Esophagus (tissue), 2 donors: ENCODE data around the gene ANK2. TPM values are rescaled to one million over a fixed set of nuclear protein-coding genes. Genes with fewer than 3 reads are reported as not detected.
"Not testable (repeated sequence)": the region's sequence is repeated elsewhere in the genome, so short reads cannot be mapped to it uniquely, and the experiment has no call there.

ENCODE experiments used
- H3K27ac ChIP-seq, 2 donors: one replicate each; pipeline ENCODE4 v1.5.1; 2013; ENCODE audit warnings: low read depth in 2 of 2, mild to moderate bottlenecking in 2 of 2, inconsistent platforms in 1 of 2, low read length in 1 of 2, moderate library complexity in 1 of 2
- H3K27me3 ChIP-seq, 2 donors: one replicate each; pipeline ENCODE4 v1.6.1; 2013; ENCODE audit warnings: low read length in 2 of 2, control low read depth in 1 of 2, mild to moderate bottlenecking in 1 of 2; ENCODE audit not compliant: insufficient read depth in 2 of 2, control insufficient read depth in 1 of 2
- H3K36me3 ChIP-seq, 2 donors: one replicate each; pipeline ENCODE4 v1.6.1; 2013; ENCODE audit warnings: low read length in 1 of 2; ENCODE audit not compliant: control insufficient read depth in 2 of 2, insufficient read depth in 2 of 2
- H3K4me1 ChIP-seq, 2 donors: one replicate each; pipeline ENCODE4 v1.6.1; 2013; ENCODE audit warnings: low read length in 1 of 2; ENCODE audit not compliant: control insufficient read depth in 2 of 2, insufficient read depth in 2 of 2
- H3K4me3 ChIP-seq, 2 donors: one replicate each; pipeline ENCODE4 v1.5.1; 2013; ENCODE audit warnings: low read length in 2 of 2, mild to moderate bottlenecking in 2 of 2, low read depth in 1 of 2, moderate library complexity in 1 of 2
- H3K9me3 ChIP-seq, 2 donors: one replicate each; pipeline ENCODE4 v1.6.1; 2013; ENCODE audit warnings: mild to moderate bottlenecking in 2 of 2, low read depth in 1 of 2, low read length in 1 of 2, moderate library complexity in 1 of 2; ENCODE audit not compliant: control insufficient read depth in 2 of 2, insufficient read depth in 1 of 2
- WGBS, 2 donors: extraction: QIAGEN DNeasy Blood & Tissue Kit; methylation state at CpG; one replicate each; pipeline ENCODE4 v1.1.7; 2013; 5-methylcytosine and 5-hydroxymethylcytosine counted together
- polyA plus RNA-seq, 2 donors: library from polyadenylated mRNA; stranded (reverse); fragments of 200-250 nt; gene quantifications; one replicate each; pipeline ENCODE4 v1.2.3, GENCODE V29; 2013
- donor health status: healthy with polysubstance abuse.
- donor health status: Bipolar disorder and iron deficiency.

ANK2 gene
- polyA plus RNA-seq, 2 donors, result 0.51 to 1.4 TPM

DNA sequence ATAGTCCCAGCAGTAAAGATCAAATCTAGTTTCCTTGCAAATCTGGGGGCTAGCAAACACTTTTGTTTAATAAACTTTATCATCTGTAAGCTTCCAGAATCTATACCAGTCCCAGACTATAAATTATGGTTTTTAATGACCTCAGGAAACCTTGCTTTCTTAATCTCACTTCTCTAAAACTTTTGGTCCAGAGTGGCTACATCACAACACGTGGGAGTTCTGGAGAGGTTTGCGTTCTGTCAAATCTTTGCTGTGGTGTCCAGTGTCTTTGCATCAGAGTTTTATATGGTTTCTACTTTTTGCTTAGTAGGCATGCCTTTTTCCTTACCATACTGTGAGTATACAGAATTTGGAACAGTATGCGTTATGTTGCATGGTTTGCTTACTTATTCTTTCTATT is 193.9 kb downstream of the ANK2 start:
- no peaks in the 10 kb centered on the region for H3K27me3 ChIP-seq
- no peaks in the 10 kb centered on the region for H3K36me3 ChIP-seq
- H3K4me1 ChIP-seq, result no peaks in the 10 kb centered on the region
- H3K27ac ChIP-seq, result no peak overlapping the region
- no peaks in the 10 kb centered on the region for H3K9me3 ChIP-seq
- 78 to 79% methylated on average over 3 of the region's 3 CpGs for WGBS, 2 donors
- H3K4me3 ChIP-seq, result no peak overlapping the region

DNA sequence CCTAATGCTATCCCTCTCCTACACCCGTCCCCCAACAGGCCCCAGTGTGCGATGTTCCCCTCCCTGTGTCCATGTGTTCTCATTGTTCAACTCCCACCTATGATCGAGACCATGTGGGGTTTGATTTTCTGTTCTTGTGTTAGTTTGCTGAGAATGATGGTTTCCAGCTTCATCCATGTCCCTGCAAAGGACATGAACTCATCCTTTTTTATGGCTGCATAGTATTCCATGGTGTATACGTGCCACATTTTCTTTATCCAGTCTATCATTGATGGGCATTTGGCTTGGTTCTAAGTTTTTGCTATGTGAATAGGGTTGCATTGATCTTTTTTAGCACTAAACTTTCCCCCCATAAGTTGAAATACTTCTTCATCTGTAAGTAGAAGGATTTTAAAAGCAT is 195.3 kb downstream of the ANK2 start:
- not testable (repeated sequence) for H3K4me3 ChIP-seq, H3K27ac ChIP-seq, H3K4me1 ChIP-seq, H3K9me3 ChIP-seq, H3K27me3 ChIP-seq, H3K36me3 ChIP-seq
- WGBS, 2 donors, result 93 to 97% methylated on average over 4 of the region's 4 CpGs

DNA sequence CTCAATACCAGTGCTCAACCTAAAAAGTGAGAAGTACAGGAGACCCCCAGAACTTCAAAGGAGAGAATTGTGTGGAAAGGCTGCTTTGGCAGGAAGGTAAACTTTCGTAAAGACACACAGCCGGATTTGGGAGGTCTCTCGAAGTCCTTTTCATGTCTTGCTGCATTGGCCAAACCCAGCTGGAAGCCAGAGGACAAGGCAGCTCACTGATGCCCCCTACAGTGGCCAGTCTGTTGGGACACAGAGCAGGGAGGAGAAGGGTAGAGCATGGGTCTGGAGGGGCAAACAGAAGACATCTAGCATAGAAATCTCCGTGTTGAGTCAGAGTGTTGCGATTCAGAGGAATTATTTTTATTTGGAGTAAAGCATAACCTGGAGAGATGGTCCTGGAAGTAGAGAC is 198.9 kb downstream of the ANK2 start:
- 78 to 85% methylated on average over 5 of the region's 5 CpGs for WGBS, 2 donors
- no peaks in the 10 kb centered on the region for H3K27me3 ChIP-seq
- no peak overlapping the region for H3K27ac ChIP-seq
- H3K4me3 ChIP-seq, result no peak overlapping the region
- no peaks in the 10 kb centered on the region for H3K36me3 ChIP-seq
- no peaks in the 10 kb centered on the region for H3K4me1 ChIP-seq
- no peaks in the 10 kb centered on the region for H3K9me3 ChIP-seq

DNA sequence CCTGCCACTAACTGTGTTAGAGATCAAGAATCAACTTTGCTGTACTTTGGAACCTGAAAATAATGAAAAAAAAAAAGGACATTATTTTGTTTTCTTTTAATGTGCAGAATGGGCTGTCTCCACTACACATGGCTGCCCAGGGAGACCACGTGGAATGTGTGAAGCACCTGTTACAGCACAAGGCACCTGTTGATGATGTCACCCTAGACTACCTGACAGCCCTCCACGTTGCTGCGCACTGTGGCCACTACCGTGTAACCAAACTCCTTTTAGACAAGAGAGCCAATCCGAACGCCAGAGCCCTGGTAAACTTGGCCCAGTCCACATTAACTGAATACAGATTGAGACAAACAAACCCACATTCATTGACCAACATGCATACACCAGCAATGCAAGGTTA is 206.2 kb downstream of the ANK2 start:
- no peak overlapping the region for H3K4me3 ChIP-seq
- no peaks in the 10 kb centered on the region for H3K4me1 ChIP-seq
- no peaks in the 10 kb centered on the region for H3K9me3 ChIP-seq
- H3K27me3 ChIP-seq, result no peaks in the 10 kb centered on the region
- WGBS, 2 donors, result 90 to 94% methylated on average over 6 of the region's 6 CpGs
- H3K36me3 ChIP-seq, result no peaks in the 10 kb centered on the region
- no peak overlapping the region for H3K27ac ChIP-seq

DNA sequence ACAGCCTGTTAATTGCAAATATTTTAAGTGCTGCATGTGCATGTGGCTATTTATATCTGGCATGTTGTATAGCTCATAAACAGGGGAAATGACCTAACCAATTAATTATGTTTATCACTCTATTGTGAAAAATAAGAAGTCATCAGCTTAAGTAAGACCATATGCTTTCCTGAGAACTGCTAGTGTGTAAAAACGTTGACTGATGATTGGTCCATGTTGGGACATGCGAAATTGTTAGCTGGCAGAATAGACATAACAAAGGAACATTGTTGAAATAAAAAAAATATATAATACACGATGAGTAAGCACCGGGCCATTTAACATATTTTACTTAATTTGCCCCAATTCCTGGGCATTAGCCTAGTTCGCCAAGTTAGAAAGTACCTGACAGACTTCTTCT is 207.5 kb downstream of the ANK2 start:
- Histone ChIP-seq H3K36me3 (no peaks in the 10 kb centered on the region), H3K27me3 (no peaks in the 10 kb centered on the region), H3K9me3 (no peaks in the 10 kb centered on the region), H3K4me3 (no peak overlapping the region), H3K4me1 (no peaks in the 10 kb centered on the region), H3K27ac (no peak overlapping the region)
- 63 to 70% methylated on average over 5 of the region's 5 CpGs for WGBS, 2 donors

DNA sequence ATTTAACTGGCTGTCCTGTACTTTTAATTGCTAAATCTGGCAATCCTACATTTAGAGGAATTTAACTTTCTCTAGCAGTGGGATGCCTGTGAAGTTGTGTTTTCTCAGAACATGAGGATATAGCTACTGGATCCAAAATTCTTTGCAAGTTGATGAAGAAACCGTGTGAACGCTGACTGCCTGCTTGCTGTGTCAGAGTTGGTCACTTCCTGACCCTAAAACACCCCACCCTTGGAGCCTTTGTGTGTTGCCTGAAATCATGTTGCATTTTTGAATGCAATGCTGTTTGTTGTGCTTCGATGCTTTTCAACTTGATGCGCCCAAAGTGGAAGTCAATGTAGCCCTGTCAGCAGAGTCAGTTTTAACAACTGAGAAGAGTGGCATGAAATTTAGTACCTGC is 211.2 kb downstream of the ANK2 start:
- WGBS, 2 donors, result 88 to 91% methylated on average over 4 of the region's 4 CpGs

DNA sequence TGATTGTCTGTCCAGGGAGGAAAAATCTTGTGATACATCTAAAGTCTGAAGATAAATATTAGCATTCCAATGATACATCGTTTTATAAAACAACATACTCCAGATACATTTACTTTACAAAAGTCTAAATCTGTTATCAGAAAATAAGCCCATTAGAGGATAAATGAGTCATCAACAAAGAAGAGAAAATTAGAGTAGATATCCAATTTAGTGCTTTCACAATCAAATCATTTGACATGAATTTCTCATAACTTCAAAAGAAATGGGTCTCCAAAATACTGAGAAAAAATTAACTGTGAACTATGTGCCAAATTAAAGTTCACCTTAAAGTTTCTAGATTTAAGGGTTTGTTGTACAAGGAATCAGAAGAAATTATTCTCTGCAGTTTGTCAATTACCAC is 213.8 kb downstream of the ANK2 start:
- Histone ChIP-seq H3K4me3 (no peak overlapping the region), H3K27me3 (no peaks in the 10 kb centered on the region), H3K9me3 (no peaks in the 10 kb centered on the region), H3K4me1 (no peaks in the 10 kb centered on the region), H3K36me3 (no peaks in the 10 kb centered on the region), H3K27ac (no peak overlapping the region)
- 44 to 49% methylated on average over 1 of the region's 1 CpG for WGBS, 2 donors

More for the DNA sequence above, 211.2 kb downstream of the ANK2 start:
- Histone ChIP-seq H3K27ac (no peak overlapping the region), H3K9me3 (no peaks in the 10 kb centered on the region), H3K4me3 (no peak overlapping the region), H3K4me1 (no peaks in the 10 kb centered on the region), H3K27me3 (no peaks in the 10 kb centered on the region), H3K36me3 (no peaks in the 10 kb centered on the region)

DNA sequence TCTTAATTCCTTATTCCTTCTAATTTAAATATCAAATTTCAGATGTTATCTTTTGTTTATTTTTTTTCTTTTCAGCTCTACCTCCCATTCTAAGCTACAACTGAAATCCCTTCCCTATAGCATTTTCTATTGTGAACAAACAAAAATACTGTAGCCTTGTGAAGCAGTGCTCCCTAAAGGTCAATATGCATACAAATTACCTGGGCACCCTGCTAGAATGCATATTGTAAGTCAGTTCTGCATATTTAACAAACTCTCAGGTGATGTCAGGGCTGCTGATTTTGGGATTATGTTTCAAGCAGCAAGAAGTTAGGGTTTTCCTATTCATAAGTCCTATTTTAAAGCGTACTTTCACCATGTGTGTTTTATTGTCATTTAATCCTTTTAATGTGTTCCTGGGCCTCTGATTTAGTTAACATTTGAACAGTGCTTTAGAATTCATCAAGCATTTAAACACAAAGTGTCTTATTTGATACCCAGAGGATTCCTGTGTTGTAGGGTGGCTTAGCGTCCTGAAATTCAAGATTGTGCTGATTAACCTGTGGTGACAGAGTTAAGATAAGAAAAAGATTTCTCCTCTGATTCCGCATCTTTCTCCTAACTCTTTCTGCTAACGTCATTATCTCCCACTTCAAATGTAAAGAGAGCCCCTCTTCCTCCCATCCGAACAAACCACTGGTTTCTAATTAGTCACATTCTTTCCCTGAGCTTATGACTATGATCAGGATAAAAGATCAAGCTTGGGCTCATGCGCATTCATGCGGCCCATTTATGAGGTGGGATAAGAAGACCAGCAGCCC is 221.3 kb downstream of the ANK2 start:
- H3K4me3 ChIP-seq, result no peak overlapping the region
- WGBS, 2 donors, result 81 to 82% methylated on average over 7 of the region's 7 CpGs
- no peaks in the 10 kb centered on the region for H3K9me3 ChIP-seq
- H3K27ac ChIP-seq, result no peak overlapping the region
- H3K27me3 ChIP-seq, result no peaks in the 10 kb centered on the region
- H3K36me3 ChIP-seq, result no peaks in the 10 kb centered on the region
- H3K4me1 ChIP-seq, result no peaks in the 10 kb centered on the region

DNA sequence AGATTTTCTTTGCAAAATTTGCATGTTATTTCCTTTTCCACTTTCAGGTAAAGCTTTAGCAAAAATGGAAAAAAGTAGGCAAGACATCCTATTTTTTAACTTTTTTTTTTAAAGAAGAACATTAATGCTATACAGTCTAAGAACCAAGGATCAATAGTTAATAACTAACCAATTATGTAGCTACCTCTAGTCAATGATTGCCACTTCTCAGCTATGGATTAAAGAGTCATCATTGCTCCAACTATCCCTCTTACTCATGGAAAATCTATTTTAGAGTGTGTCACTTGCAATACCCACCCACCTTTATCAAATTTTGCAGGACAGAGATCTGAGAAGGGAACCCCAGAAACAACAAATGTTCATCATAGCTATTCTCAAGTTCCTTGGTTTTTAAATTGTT is 223.1 kb downstream of the ANK2 start:
- Histone ChIP-seq H3K9me3 (no peaks in the 10 kb centered on the region), H3K36me3 (no peaks in the 10 kb centered on the region), H3K4me1 (no peaks in the 10 kb centered on the region), H3K27me3 (no peaks in the 10 kb centered on the region), H3K27ac (no peak overlapping the region), H3K4me3 (no peak overlapping the region)

DNA sequence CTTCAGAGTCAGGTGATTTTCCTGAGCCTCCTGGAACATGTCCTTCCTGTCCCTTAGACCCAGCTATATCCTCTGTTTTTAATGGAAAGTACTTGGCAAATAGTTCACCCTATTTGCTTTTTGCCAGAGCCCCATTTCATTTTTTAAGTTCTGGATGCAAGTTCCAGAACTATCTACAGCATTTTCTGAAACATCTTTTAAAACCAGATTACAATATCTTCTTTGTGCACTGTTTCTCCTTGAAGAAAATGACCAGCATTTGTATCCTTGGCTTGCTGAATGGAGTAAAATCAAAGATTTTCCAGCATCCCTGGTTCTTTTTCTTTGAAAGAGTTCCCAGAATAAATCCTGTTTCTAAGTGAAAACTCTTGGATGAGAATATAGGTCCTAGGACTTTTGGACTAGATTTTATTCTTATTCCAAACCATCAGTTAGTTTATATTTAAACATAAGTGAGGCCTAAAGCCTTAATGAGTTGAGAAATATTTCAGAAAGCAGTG is 224.3 kb downstream of the ANK2 start:
- Histone ChIP-seq H3K4me1 (no peaks in the 10 kb centered on the region), H3K4me3 (no peak overlapping the region), H3K27ac (no peak overlapping the region), H3K27me3 (no peaks in the 10 kb centered on the region), H3K36me3 (no peaks in the 10 kb centered on the region), H3K9me3 (no peaks in the 10 kb centered on the region)
